GM18868 (cell line): Measurements from ENCODE around the gene EDARADD.
A peak's percentile ranks its signal among the peaks of the same experiment; 100 is the strongest.

Experiments used
- ATAC-seq: cut with Tn5 transposase; IDR thresholded peaks from one replicate; pipeline ENCODE4 v1.9.1; 2021; ENCODE audit warnings: mild to moderate bottlenecking, moderate library complexity; ENCODE audit not compliant: unreplicated experiment

EDARADD gene

GRCh38 chr1:236511735-236512418 is 117.8 kb downstream of the EDARADD start:
- ATAC-seq: no peak

GRCh38 chr1:236514703-236515442 is 120.8 kb downstream of the EDARADD start:
- no peak for ATAC-seq

GRCh38 chr1:236515443-236515958 is 121.4 kb downstream of the EDARADD start:
- no peak for ATAC-seq

GRCh38 chr1:236516929-236517704 is 123.0 kb downstream of the EDARADD start:
- ATAC-seq: no peak

- no peak for ATAC-seq
Observed at GRCh38 chr1:236518322-236518721, 124.2 kb downstream of the EDARADD start.

GRCh38 chr1:236520445-236521005 is 126.4 kb downstream of the EDARADD start:
- no peak for ATAC-seq

- no peak for ATAC-seq
Observed at GRCh38 chr1:236522937-236523703, 129.0 kb downstream of the EDARADD start.

- ATAC-seq: peak; percentile 69
Observed at GRCh38 chr1:236523704-236524141, 129.6 kb downstream of the EDARADD start, which contains the start of gene LGALS8. TSS of gene LGALS8 (plus strand) at chr1:236523982. CDS start at chr1:236526071, 2,089 bp downstream.

GRCh38 chr1:236524142-236524894 is 130.2 kb downstream of the EDARADD start:
- peak; percentile 87 for ATAC-seq

GRCh38 chr1:236524895-236525184 is 130.8 kb downstream of the EDARADD start:
- ATAC-seq: peak; percentile 11

- ATAC-seq: no peak
Observed at GRCh38 chr1:236526079-236526478, 132.0 kb downstream of the EDARADD start.

GRCh38 chr1:236530286-236530685 is 136.2 kb downstream of the EDARADD start:
- no peak for ATAC-seq

- no peak for ATAC-seq
Observed at GRCh38 chr1:236530959-236531358, 136.9 kb downstream of the EDARADD start.

GRCh38 chr1:236532850-236533249 is 138.8 kb downstream of the EDARADD start:
- no peak for ATAC-seq

- ATAC-seq: no peak
Observed at GRCh38 chr1:236534151-236534651, 140.1 kb downstream of the EDARADD start.
